NCI-H510A (cell line): Measurements from ENCODE around the gene CLASP1.
"Not testable (repeated sequence)": the region's sequence is repeated elsewhere in the genome, so short reads cannot be mapped to it uniquely, and the experiment has no call there.

ENCODE experiments used
- DNase-seq: peaks from one replicate; lab custom pipeline; 2025; lab: John Stamatoyannopoulos, UW

The CLASP1 gene

GRCh38 chr2:121324601-121325000, 324.7 kb downstream of the CLASP1 start:
- no peak for DNase-seq

GRCh38 chr2:121321476-121321875, 327.8 kb downstream of the CLASP1 start:
- DNase-seq = no peak

- DNase-seq = no peak
Measured at GRCh38 chr2:121319941-121320340, 329.3 kb downstream of the CLASP1 start.

GRCh38 chr2:121316986-121317385, 332.3 kb downstream of the CLASP1 start:
- no peak for DNase-seq

- DNase-seq = not testable (repeated sequence)
Measured at GRCh38 chr2:121313701-121314100, 335.6 kb downstream of the CLASP1 start.

- no peak for DNase-seq
Measured at GRCh38 chr2:121309801-121310200, 339.5 kb downstream of the CLASP1 start.

GRCh38 chr2:121309323-121309722, 339.9 kb downstream of the CLASP1 start:
- no peak for DNase-seq

GRCh38 chr2:121307048-121307447, 342.2 kb downstream of the CLASP1 start:
- no peak for DNase-seq

- no peak for DNase-seq
Measured at GRCh38 chr2:121304941-121305340, 344.3 kb downstream of the CLASP1 start.

- no peak for DNase-seq
Measured at GRCh38 chr2:121303531-121304263, 345.6 kb downstream of the CLASP1 start.

GRCh38 chr2:121301190-121301589, 348.1 kb downstream of the CLASP1 start:
- not testable (repeated sequence) for DNase-seq

- DNase-seq = no peak
Measured at GRCh38 chr2:121298476-121298875, 350.8 kb downstream of the CLASP1 start.

GRCh38 chr2:121297866-121298265, 351.4 kb downstream of the CLASP1 start:
- not testable (repeated sequence) for DNase-seq

- DNase-seq = peak; percentile 64
Measured at GRCh38 chr2:121297217-121297830, 351.9 kb downstream of the CLASP1 start.

GRCh38 chr2:121295911-121296650, 353.2 kb downstream of the CLASP1 start:
- DNase-seq = no peak

- no peak for DNase-seq
Measured at GRCh38 chr2:121294881-121295840, 354.1 kb downstream of the CLASP1 start.

GRCh38 chr2:121293450-121294325, 355.6 kb downstream of the CLASP1 start:
- DNase-seq = peak; percentile 42

- no peak for DNase-seq
Measured at GRCh38 chr2:121291251-121291580, 358.0 kb downstream of the CLASP1 start.

GRCh38 chr2:121289271-121289670, 360.0 kb downstream of the CLASP1 start:
- DNase-seq = no peak

GRCh38 chr2:121288454-121289231, 360.6 kb downstream of the CLASP1 start:
- no peak for DNase-seq
